Stimulated activated CD8-positive, alpha-beta memory T cell treated with anti-CD3 and anti-CD28 coated beads, Interleukin-15, amount 100 ng/mL, for 24 hours (primary cell): Measurements from ENCODE around the gene METTL16.
"Not testable (repeated sequence)": the region's sequence is repeated elsewhere in the genome, so short reads cannot be mapped to it uniquely, and the experiment has no call there.

Experiments used
- DNase-seq: peaks from one replicate; pipeline ENCODE4 v3.0.0-alpha.2; 2020; ENCODE audit warnings: low read depth

The METTL16 gene

DNA sequence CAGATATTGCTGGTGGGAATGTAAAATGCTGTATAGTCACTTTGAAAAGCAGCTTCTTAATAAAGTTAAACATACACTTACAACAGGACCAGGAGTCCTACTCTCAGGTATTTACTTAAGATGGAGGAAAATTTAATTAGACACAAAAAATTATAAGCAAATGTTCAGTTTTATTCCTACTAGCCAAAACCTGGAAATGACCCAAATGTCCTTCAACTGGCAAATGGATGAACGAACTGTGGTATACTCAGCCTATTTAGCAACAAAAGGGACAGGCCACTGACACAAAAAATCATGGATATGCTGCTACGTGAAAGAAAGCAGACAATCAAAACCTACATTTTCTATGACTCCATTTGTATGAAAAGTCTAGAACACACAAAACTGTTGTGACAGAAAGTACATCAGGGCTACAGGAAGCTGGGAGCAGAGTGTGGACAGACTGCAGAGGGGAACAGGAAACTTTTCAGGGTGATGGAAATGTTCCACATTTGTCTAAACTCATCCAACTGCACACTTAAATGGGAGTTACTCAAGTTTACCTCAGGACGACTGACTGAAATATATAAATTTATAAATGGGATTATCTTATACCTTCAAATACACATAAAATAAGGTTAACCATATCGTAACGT, 61.6 kb downstream of the METTL16 start:
- no peak for DNase-seq

DNA sequence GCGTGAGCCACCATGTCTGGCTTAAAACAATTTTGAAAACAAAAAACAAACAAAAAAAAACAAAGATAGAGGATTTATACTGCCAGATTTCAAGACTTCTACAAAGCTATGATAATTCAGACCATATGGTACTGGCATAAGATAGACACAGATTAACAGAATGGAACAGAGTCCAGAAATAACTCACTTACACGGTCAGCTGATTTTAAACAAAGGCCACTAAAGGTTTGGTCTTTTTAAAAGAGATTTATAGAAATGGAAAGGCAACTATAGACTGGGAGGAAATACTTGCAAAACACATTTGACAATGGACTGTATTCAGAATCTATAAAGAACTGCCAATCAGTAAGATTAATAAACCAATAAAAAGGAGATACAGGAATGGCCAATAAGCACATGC, 62.2 kb downstream of the METTL16 start:
- DNase-seq, result no peak

GRCh38 chr17:2447479-2447878, 64.2 kb downstream of the METTL16 start:
- not testable (repeated sequence) for DNase-seq

GRCh38 chr17:2445638-2446037, 66.0 kb downstream of the METTL16 start:
- DNase-seq, result no peak

GRCh38 chr17:2444382-2444781, 67.3 kb downstream of the METTL16 start:
- no peak for DNase-seq

GRCh38 chr17:2442166-2442565, 69.5 kb downstream of the METTL16 start:
- DNase-seq, result no peak

- no peak for DNase-seq
Observed at GRCh38 chr17:2440930-2441329, 70.8 kb downstream of the METTL16 start.

DNA sequence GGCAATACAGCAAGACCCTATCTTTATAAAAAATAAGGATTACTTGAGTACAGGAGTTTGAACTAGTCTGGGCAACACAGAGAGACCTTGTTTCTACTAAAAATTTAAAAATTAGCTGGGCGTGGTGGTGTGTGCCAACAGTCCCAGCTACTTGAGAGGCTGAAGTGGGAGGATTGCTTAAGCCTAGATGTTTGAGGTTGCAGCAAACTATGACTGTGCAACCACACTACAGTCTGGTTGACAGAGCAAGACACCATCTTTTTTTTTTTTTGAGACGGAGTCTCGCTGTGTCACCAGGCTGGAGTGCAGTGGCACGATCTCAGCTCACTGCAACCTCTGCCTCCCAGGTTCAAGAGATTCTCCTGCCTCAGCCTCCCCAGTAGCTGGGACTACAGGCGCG, 71.7 kb downstream of the METTL16 start:
- not testable (repeated sequence) for DNase-seq

DNA sequence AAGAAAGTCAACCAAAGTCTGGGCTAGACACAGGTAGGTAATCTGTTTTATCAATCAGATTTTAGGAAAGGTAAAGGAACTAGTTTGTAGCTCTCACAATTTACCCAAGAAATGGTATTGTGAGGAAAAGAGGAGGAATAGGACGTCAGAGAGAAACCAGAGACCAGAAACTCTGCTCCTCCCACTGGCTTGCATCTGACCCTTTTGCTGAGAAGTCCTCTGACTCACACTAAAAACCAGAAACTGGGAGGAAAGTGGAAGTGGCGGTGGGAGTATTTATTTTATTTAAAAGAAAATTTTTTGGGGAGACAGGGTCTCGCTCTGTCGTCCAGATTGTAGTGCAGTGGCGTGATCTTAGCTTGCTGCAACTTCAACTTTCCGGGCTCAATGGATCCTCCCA, 72.9 kb downstream of the METTL16 start:
- DNase-seq, result no peak

DNA sequence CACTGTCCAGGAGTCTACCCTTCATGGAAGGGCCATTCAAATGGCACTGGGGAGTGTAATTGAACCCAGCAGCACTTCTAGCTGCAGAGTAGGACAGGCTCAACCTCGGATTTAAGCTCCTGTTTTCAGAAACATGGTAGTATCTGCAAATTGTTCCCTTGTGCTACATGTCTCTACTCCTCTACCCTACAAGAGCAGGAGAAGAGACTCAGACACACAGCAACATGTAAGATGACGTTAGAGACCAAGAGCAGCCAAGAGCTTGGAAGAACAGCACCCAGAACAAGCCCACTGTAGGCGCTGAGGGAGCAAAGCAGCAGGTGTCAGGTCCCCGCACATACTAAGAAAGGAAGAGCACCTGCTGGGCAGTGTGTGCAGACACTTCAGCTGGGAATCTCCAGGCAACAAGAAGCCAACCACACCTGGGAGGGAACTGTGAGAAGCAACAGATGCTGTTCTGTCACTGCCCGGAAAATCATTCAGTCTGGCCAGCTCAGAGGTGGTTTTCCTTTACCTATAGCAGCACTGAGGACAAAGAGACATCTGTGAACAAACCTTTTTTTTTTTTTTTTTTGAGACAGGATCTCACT, 75.3 kb downstream of the METTL16 start:
- DNase-seq, result no peak

- no peak for DNase-seq
Observed at GRCh38 chr17:2435862-2436261, 75.8 kb downstream of the METTL16 start.

DNA sequence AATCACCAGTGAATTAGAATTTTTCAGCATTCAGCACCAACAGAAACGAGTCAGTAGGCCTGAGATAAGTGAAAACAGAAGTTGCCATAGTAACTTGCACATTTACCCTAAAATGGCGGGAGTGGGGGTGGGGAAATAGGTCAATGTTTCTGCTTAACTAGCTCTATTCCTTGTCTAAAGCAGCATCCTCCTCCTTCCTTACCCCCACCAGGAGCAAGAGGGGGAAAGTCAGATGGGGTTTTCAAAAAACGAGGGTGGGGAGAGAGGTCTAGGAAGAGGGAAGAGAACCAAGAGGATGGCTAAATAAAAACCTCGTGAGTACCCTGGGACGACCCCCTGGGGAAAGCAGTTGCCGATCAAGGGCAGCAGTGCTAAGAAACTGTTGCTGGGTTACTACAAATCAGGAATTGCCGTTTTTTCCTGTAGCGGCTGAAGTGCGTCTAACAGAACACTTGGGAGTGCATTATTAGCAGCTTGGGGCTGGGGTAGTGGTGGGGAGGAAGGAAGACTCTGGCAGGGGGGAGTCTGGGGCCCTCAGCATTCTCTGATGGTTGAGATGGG, 76.4 kb downstream of the METTL16 start:
- no peak for DNase-seq

DNA sequence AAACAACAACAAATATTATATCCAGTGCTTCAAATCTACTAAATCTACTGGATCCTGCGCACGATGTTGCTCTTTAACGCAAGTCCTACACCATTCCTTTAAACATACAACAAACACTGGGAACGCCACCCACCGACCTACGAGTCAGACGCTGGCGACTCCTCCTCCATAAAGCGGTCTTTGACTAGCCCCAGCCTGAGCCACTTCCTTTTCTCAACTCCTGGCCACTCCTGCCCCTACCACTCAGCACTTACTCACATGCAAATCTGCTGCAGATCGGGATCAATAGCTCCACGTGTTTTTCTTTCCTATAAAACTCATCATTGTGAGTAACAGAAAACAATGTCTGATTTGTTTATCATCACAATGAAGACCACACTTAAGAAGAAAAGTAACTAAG, 78.0 kb downstream of the METTL16 start:
- no peak for DNase-seq

- DNase-seq, result no peak
Observed at GRCh38 chr17:2427910-2428309, 83.8 kb downstream of the METTL16 start.

DNA sequence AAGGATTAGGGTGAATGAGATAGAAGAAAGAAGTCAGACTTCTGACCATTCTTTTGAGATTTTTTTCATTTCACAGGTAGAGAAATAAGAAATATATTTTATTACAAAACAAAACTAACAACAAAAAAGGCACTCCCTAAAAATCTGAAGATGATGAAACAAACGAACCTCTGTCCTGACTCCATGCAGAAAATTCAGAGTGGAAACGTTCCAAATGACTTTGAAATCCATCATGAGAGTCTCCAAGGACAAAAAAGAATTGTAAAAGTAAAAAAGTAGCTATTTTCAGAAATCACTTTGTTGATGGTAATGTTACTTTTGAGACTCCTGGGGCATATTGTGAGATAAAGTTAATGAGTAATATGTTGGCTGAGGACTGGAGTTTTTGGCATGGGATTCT, 84.5 kb downstream of the METTL16 start:
- no peak for DNase-seq

DNA sequence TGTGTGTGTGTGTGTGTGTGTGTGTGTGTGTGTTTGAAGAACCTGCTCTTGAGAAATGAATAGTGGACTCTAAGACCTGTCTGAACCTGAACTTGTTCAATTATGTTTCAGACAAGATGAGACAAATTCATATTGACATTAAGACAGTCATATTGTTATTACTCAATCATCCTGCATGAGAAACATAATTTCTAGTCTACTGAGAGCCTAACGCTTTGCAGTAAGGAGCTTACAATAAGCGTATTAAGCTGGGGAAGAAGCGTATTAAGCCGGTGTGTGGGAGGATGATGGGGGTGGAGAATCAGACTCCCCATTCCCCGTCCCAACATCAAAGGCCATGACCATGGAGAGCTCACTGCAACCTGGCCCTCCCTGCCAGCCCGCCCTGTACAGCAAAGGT, 88.4 kb downstream of the METTL16 start:
- no peak for DNase-seq

DNA sequence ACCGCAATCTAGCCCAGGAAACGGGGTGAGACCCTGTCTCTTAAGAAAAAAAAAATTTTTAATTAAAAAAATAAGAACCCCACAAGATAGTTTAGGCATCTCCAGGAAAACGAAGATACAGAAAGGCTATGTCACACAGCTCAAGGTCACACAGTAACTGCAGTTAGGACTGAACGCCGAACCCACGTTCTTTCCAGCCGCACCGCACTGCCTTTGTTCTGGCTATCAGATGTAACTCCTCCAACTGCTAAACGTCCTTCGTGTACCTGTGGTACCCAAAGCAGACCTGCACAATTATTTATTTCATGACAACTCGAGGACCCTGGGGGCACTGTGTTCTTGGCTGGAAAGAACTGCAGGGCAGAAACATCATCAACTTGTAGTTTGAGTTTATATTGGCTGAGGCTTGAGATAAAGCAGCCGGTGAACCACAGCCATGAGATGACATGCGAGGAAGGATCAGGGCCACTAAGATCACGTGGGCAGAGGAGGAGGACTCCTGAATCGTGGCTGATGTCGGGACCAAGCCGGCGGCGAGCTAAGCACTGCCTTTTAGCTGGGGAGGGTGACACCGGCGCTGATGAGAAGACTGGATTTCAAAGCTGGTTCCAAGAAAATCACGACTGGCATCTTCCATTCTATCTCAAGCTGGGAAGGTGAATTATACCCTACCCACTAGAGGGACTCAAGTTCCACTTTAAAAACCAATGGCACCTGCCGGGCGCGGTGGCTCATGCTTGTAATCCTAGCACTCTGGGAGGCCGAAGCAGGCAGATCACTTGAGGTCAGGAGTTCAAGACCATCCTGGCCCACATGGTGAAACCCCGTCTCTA, 90.2 kb downstream of the METTL16 start:
- no peak for DNase-seq

DNA sequence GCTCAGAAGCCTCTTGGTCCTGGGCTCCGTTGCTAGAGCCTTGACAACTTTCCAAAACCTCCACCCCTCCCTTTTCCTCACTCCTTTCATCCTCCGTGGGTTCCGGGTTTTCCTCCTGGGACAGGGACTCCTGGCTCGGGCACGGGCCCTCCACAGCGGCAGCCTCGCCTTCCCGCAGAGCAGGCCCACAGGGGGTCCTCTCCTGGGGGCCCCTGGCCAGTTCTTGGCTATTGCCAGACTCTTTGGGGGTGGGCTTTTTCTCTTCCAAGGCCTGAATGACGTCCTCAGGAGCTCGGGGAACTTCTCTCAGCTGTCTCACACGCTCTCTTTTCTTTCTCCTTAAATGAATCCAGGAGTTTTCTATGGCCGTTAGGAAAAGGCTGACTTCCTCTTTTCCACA, 91.5 kb downstream of the METTL16 start:
- no peak for DNase-seq

GRCh38 chr17:2419486-2419885, 92.2 kb downstream of the METTL16 start:
- no peak for DNase-seq

DNA sequence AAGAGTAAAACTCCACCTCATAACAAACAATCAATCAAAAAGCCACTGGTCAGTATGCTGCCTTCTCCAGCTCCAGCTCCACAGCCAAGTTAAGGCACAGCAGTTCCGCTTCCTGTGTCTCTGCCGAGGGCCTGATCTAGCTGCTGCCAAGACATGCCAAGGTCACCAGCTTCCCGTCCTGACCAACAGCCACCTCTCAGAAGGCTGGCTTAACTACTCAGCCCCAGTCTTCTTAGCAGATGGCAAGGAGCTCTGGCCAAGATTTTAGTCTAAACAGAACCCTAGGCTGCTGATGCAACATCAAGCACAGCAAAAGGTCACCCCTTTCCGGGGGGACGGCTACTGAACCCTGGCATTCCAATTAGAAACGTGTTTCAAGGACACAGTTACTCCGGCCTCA, 93.1 kb downstream of the METTL16 start:
- DNase-seq, result no peak

GRCh38 chr17:2416010-2416734, 95.5 kb downstream of the METTL16 start:
- peak; percentile 73 for DNase-seq

DNA sequence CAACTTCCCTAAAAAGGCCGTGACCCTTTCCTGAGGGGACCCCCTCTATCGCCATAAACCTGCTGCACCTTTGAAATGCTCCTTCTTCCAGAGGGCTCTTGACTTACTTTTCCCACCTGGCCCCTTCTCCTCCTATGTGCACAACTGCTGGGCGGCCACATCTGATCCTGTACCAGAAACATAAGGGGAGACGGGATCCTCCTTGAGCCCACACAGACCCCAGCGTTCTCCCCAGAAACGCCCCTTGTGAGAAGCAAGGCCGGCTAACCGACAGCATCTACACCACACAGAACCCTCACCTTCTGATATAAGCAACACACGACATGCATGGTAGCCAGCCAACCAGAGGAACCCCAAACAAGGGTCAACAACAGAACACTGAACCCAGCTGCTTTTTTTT, 96.6 kb downstream of the METTL16 start:
- DNase-seq, result no peak
